NCI-H2196 treated with DMSO at 0.1 percent for 48 hours (cell line): ENCODE measurements around the gene ENTPD6.

ENCODE experiments used
- DNase-seq: peaks from one replicate; lab custom pipeline; 2025; ENCODE audit not compliant: unreplicated experiment; lab: John Stamatoyannopoulos, UW

The ENTPD6 gene

DNA sequence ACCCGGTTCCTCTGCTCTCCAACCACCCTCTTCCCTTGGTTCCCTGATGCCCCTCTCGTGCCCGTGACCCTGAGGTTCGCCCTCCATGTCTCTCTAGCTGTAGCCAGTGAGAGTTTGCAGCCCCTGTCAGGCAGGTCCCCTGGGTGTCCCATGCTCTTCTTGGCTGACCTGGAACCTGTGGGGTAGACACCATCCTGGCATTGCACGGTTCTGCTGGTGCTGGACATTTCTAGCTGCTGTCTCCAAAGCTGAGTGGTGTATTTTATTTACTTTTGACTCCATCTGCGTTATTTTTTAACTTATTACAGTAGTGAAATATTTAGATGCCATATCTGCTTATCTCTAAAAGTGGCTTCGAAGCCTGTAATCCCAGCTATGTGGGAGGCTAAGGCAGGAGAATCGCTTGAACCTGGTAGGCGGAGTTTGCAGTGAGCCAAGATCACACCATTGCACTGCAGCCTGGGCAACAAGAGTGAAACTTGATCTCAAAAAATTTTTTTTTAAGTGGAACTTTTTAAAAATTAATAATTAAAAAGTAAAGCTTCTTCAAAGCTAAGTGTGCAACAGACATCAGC, 12.5 kb downstream of the ENTPD6 start:
- DNase-seq, result no peak

DNA sequence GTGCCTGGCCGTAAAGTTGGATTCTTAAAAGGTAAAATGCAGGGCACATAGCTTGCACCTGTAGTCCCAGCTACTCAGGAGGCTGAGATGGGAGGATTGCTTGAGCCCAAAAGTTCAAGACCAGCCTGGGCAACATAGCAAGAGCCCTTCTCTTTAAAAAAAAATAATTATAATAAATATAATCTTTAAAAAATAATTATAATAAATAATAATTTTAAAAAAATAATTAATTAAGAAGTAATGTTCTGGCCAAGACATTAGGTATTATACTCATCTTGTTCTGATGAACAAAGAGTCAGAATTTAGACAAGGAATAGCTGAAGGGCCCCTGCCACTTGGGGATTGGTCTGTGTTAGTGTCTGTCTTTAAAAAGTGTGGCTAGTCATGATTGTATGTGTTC, 13.9 kb downstream of the ENTPD6 start:
- no peak for DNase-seq

DNA sequence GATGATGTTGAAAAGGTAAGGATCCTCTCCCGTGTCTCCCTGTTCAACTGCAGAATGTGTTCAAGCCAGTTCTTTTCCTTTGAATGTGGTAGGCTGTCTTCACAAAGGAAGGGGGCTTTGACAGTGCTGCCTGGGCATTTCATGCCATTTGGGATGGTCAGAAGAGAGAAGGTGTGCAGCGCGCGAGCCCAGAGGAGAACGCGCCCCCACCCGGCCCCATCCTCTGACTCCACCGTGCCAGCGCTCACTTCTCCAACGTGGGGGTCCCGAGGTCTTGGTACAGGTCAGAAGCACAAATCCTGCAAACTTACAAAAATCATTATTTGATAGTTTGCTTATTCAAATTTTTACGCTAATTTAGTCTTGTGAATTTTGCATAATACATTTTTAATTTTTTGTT, 14.4 kb downstream of the ENTPD6 start:
- DNase-seq, result no peak

DNA sequence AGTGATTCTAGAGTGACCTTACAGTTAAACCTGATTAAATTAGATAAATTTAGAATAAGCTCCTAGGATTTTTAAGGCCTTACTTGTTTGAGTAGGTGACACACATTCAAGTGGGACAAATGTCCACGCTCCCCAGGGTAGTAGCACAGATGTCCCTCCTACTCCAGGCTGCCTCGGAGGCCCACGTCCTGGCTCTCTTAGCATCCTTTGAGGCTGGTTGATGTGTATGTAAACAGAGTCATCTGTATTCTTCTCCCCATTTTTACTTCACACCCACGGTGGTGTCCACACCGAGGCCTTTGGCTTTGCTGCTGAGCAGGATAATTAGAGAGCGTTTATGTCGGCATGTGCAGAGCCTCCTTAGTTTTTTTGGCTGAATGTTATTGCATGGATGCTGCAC, 15.8 kb downstream of the ENTPD6 start:
- DNase-seq, result no peak

DNA sequence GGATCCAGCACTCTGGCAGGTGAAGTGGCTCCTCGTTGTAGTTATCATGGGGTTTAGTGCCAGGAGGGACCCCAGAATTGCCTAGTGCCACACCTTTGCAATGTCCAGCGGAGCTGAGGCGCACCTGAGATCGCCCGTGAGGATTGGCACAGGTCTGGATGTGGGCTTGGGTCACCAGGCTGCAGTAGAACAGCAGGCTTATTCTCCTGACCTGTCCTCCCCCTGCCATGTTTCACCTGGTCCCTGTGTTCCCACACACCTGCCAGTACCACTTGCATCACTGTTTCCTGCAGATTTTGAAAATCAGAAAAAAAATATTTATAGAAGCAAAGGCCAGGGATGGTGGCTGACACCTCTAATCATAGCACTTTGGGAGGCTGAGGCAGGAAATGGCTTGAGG, 16.7 kb downstream of the ENTPD6 start:
- no peak for DNase-seq

DNA sequence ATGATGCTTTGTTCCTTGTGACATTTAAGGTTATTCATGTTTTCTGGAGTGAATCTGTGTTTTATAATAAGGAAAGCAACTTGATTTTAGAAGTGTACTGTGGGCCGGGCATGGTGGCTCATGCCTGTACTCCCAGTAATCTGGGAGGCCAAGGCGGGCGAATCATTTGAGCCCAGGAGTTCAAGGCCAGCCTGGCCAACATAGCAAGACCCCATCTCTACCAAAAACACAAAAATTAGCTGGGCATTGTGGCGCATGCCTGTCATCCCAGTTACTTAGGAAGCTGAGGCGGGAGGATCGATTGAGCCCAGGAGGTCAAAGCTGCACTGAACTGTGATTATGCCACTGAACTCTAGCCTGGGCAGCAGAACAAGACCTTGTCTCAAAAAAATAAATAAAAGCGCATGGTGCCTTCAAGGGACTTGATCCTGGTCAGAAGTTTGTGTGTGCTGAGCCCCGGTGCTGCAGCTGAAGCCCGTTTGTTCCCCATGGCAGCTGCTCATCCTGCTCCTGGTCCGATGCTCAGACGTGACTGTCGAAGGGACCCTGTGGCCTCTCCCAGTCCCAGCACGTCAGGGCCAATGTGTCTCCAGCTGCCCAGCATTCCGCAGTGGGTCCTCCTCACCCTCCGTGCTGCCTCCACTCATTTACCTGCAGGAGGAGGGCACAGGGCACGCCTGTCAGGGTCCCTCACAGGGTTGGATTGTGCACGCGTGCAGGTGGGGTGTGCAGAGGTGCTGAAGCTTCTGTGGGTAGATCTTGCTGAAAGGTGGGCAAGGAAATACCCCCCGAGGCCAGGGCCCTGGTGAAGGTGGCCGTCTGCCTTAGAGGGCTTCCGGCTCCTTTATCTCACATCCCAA, 18.3 kb downstream of the ENTPD6 start:
- no peak for DNase-seq

DNA sequence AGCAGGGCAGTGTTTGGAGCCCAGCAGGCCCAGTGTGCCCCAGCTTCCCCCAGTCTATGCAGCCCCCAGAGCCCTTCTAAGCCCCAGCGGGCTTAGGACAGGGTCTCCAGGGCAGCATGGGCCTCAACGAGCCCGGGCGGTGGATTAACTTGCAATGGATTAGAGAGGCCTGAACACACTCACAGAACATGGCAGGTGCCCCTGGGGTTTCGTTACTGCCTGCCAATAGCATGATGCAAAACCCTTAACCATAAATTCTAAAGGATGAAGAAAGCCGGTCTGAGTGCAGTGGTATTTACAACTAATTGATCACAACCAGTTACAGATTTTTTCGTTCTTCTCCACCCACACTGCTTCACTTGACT, 18.9 kb downstream of the ENTPD6 start:
- DNase-seq, result no peak

DNA sequence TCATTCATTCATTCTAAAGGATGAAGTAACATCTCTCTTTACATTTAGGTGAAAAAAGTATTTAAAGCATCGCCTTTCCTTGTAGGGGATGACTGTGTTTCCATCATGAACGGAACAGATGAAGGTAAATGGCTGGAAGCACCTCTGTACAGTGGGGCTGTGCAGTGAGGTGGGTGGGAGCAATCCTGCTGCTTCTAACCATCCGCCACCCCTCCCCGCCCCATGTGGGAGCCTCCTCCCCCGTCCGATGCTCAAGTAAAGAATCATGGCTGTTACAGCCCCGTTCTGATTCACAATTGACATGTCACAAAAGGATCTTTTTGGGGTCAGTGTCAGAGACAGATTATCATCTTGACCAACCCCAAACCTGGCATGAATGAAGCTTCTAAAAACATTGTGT, 19.3 kb downstream of the ENTPD6 start:
- no peak for DNase-seq

DNA sequence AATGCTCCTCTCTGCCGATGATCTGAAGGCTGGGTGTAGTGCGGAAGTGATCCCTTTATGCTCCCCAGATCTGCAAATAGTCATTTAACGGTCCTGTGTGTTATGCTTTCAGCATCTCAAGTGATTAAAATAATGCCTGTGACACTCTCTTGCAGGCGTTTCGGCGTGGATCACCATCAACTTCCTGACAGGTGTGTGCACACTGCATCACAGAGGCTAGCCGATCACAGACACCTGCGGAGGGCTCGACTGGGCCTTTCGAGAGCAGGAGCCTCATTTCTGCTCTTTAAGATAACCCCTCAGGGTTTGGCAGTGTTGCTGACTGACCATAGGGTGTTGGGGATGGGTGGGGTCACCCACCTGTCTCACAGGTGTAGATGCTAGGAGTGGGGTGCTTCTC, 20.0 kb downstream of the ENTPD6 start:
- DNase-seq, result no peak

DNA sequence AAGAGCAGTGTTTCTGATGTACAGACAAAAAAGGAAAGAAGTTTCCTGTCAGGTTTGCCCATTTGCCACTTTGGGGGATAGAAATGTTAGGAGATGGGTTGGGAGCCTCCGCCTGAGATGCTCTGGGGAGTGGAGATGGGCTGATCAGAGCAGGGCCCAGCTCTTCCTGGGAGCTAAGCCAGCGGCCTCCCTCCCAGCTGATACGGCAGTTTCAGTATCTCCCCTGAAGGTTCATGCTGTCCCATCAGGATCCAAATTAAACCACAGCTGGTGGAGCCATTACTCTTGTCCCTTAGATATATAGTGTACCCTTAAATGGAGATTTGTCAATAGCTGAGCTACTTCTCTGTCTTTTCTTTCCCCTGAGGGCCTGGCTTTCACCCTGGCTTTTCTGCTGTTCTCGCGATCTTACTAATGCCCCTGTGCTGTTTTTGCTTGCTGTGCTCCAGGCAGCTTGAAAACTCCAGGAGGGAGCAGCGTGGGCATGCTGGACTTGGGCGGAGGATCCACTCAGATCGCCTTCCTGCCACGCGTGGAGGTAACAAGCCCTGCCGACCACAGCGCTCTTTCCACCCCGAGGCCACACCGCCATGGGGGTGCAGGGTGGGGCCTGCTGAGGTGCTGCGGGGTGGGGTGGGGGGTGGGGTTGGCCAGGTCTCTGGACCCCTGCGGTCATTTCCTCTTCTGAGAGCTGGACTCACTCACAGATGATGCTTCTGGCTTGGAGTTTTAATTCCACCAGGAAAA, 20.9 kb downstream of the ENTPD6 start:
- no peak for DNase-seq

DNA sequence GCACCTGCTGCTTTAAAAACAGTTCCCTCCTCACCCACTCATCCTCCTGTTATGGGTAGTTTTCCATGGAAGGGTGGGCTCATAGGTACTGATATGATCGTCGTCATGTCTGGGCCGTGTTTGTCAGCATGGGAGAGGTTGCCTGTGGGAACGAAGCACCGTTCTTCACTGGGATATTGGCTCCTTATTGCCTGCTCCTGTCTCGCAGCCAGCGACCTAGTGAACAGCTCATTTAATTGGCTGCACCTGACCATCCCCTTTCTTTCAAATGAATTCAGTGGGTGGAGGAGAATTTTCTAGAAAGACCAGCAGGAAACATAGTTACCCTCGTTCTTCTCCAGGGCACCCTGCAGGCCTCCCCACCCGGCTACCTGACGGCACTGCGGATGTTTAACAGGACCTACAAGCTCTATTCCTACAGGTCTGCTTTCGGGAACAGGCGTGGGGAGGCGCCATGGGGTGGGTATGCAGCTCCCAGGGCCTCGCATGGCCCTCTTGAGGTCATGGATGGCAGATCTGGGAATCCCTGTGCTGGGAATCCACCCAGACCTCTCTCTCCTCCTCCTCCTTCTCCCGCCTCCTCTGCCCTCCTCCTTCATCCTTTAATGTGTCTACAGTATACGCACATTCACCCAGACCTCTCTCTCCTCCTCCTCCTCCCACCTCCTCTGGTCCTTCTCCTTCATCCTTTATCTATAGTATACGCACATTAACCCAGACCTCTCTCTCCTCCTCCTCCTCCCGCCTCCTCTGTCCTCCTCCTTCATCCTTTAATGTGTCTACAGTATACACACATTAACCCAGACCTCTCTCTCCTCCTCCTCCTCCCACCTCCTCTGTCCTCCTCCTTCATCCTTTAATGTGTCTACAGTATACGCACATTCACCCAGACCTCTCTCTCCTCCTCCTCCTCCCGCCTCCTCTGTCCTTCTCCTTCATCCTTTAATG, 21.9 kb downstream of the ENTPD6 start:
- DNase-seq, result no peak

DNA sequence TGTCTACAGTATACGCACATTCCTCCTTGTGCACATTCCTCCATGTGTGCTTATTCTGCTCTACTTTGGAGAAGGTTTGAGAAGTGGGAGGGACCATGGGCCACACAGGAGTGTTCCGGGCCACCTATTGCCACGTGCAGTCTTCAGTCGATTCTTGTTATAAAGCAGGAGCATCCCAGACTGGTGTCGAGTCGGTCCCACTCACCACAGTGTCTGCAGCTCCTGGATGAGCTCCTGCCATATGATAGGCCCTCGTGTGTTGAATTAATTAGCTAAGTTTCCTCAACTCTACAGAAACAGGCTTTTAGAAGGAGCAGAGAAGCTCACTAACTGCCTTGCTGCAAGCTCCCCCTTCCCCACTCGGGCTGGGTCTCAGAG, 22.6 kb downstream of the ENTPD6 start:
- DNase-seq, result no peak

DNA sequence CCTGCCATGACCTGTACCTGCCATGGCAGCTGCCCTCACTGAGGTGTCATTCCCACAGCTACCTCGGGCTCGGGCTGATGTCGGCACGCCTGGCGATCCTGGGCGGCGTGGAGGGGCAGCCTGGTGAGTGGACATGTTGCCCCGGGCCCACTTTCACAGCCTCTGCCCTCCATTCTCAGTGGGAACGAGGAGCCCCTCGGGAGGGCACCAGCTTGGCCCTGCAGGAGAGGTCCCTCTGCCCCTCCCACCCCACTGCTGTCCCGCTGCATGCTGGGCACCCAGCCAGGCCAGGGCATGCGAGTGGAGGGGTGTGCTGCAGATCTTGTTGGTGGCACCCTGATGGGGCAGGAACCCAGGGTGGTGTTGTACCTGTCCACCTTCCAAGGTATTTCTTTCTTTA, 23.0 kb downstream of the ENTPD6 start:
- DNase-seq, result no peak

DNA sequence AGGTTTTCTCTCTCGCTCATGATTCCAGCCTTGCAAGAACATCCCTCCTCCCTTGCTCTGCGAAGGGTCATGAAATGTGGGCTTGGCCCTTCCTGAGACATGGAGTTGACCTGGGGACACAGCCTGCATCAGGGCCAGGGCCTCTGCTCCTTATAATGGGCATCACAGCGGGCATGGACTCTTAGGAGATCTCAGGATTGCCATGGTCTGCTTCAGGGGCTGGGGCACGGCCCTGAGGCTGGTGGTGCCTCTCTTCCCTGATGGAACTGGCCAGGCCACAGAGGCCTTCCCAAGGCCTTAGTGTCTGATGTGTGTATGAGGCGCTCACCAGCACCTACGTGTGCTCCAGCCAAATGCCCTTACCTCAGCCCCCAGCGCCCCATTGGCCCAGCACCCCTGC, 23.9 kb downstream of the ENTPD6 start:
- DNase-seq, result no peak

DNA sequence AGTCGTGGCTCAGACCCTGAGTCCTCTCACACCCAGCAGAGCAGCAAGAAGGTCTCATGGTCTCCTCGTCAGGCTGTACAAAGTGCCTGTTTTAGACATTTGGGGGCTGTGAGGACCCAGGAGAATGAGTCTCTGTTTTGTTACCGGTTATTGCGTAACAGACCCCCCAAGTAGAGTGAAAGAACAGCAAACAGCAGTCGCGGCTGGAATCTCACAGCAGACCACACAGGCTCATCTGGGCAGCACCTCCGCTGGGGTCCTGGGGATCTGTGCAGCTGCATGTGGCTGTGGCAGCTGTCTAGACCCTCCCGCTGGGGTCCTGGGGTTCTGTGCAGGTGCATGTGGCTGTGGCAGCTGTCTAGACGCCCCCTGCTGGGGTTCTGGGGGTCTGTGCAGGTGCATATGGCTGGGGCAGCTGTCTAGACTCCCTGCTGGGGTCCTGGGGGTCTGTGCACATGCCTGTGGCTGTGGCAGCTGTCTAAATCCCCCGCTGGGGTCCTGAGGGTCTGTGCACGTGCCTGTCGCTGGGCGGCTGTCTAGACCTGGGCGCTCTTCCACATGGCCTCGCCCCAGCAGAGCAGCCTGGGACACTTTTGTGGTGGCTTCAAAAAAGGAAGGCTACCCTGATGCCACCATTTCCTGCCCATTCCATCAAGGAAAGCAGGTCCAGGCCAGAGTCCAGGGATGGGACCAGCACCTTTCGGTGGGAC, 24.7 kb downstream of the ENTPD6 start:
- no peak for DNase-seq

DNA sequence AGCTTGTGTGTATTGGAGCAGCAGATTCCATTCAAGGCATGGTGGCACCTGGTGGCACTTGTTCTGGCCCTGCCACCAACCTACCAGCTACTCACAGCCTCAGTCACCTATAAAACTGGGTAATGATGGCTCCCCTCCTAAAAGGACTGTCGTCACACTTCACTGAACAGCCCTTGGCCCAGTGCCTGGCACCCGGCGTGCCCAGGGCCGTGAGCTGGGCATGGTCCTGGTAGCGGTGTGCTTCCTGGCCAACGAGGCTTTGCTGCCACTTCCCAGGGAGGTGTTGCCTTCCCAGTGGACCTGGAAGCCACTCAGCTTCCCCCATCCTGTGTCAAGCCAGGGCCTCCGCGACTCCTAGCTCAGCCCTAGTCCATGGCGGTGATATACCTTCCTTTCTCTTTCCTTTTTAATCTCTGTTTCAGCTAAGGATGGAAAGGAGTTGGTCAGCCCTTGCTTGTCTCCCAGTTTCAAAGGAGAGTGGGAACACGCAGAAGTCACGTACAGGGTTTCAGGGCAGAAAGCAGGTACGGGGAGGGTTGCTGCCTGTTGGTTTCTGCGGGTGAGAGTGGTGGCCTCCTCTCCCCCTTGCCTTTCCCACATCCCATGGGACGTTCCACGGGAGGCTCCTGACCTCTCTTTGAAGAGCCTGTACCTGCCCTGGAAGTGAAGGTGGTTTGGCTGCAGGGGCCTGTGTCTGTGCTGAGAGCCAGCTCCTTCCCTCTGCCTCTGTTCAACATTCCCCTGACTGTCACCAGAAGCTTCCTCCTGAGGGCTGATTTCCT, 25.5 kb downstream of the ENTPD6 start:
- DNase-seq, result peak; percentile 29

DNA sequence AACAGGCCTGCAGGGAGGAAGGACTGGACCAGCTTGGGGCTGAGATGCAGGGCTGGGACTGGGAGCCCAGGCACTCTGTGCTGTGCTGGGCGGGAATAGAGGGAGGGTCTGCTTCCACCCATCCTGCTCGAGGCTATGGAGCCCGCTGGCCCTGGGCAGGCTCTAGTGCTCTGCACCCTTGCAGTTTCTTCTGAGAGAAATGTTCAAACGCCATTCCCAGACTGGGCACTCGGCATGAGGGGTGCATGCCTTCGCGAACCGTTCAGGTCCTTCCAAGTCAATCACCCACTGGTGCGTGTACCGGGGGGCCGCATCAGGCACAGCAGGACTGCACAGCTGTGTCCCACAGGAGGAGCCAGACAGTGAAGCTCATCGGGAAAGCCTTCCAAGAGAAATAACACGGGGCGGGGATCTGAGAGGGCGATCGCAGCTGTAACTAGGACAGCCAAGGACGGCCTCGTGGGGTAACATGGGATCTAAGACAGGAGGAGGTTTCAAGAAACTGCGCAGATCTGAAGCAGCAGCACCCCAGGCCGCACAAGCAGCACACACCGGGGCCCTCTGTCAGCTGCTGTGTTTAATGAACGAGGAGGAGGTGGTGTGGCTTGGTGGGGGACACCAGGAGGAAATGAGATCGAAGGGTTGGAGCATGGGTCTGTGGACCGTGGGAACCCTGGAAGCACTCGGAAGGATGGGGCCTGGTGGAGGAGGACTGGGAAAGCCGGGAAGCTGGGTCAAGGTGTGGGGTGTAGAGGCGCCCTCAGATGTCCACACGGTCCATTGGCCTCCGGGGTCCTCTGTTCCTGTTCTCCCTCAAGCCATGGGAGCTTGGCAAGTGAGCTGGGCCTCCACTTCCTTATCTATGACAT, 26.3 kb downstream of the ENTPD6 start:
- no peak for DNase-seq

DNA sequence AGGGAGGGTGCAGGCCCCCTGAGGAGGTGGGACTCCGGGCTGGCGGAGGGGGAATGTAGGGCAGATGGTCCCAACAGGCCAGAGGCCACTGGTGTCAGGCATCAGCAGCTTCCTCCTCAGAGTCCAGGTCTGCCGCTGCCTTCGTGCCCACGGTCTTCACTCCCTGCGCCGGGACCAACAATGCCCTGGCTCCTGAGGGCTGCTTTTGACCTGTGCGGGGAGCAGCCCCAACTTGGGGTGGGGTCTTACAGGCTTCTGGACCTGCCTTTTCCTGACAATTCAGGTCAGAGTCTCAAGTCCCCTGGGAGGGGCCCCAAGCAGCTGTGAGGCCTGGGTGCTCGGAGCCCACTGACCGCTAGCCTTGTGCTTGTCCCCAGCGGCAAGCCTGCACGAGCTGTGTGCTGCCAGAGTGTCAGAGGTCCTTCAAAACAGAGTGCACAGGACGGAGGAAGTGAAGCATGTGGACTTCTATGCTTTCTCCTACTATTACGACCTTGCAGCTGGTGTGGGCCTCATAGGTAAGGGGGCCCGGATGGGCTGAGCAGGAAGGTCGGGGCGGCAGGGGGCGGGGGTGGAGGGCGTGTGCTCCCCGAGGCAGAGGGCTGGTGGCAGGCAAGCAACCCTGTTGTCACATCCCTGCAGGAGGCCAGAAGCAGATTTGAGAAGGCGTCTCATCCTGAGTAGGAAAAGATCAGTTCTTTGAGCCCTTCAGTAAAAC, 27.1 kb downstream of the ENTPD6 start:
- DNase-seq, result no peak
